Measurements from ENCODE around the gene PLA2G3.

DNA sequence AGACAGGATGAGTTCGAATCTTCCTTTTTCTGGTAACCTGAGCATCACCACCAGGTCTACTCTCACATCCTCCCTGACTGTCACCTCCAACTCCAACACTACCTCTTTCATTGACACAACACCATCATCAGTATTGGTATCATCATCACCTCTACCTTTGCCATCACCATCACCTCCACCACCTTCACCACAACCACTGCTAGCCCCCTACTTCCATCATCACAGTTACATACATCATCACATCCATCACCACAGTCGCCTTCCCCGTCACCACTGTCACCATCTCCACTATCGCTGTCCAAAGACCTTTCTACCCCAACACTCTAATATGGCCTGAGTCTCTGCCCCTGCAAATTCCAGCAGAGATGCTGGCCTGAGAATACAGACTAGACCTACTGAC lies 18.9 kb downstream of the PLA2G3 start:
- no peak for TF ChIP-seq POLR2AphosphoS5 (IDR thresholded peaks at IDR 0.05)
- TF ChIP-seq, protein P1, sequence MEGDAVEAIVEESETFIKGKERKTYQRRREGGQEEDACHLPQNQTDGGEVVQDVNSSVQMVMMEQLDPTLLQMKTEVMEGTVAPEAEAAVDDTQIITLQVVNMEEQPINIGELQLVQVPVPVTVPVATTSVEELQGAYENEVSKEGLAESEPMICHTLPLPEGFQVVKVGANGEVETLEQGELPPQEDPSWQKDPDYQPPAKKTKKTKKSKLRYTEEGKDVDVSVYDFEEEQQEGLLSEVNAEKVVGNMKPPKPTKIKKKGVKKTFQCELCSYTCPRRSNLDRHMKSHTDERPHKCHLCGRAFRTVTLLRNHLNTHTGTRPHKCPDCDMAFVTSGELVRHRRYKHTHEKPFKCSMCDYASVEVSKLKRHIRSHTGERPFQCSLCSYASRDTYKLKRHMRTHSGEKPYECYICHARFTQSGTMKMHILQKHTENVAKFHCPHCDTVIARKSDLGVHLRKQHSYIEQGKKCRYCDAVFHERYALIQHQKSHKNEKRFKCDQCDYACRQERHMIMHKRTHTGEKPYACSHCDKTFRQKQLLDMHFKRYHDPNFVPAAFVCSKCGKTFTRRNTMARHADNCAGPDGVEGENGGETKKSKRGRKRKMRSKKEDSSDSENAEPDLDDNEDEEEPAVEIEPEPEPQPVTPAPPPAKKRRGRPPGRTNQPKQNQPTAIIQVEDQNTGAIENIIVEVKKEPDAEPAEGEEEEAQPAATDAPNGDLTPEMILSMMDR (IDR thresholded peaks at IDR 0.05), result no peak
